Activated CD4-positive, alpha-beta T cell treated with anti-CD3 and anti-CD28 coated beads, Interleukin-2, amount 50 U/mL, for 16 hours (primary cell): ENCODE results near the gene TRIM72.
"Not testable (repeated sequence)": the region's sequence is repeated elsewhere in the genome, so short reads cannot be mapped to it uniquely, and the experiment has no call there.

ENCODE experiments used
- DNase-seq: peaks from one replicate; pipeline ENCODE4 v3.0.0-alpha.2; 2020

The TRIM72 gene

DNA sequence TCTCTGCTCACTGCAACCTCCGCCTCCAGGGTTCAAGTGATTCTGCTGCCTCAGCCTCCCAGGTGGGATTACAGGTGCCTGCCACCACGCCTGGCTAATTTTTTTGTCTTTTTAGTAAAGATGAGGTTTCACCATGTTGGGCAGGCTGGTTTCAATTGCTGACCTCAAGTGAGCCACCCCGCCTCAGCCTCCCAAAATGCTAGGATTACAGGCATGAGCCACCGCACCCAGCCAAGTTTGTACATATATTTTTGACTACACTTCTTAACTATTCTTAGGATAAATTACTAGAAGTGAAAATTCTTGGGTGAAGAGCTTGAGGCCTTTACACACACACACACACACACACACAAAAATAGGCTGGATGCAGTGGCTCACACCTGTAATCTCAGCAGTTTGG is 44.4 kb downstream of the TRIM72 start:
- no peak for DNase-seq

DNA sequence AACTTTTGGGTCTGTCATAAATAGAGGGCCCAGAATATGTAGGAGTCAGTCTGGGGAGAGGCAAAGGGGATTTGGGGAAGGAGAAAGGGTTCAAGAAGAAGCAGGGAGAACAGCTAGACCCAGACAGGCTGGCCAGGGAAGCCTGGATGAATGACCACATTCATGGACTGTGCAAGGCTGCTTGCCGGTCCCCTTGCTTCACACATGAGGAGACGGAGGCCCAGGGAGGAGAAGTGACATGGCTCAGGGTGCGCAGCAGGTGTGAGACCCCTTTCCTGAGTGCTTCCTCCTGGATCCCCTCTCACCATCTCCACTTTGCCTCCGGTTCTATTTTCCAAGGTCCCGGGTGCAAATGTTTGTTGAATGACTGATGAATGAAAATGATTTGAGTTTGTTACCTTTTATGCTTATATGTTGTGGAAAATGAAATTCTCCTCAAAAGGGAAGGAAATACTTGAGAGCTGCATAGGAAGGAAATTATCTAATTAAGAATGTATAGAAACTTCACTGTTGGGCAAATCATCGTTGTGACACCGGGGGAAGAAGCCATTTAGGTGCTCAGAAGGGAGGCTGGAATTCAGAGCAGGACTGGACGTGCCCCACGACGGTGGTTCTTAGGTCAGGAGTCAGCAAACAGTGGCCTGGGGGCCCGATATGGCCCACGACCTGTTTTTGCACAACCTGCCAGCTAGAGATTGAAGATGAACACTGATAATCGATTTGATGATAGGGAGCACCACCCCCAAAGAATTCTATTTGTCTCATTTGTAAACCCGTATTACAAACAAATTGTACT is 46.4 kb downstream of the TRIM72 start:
- no peak for DNase-seq

DNA sequence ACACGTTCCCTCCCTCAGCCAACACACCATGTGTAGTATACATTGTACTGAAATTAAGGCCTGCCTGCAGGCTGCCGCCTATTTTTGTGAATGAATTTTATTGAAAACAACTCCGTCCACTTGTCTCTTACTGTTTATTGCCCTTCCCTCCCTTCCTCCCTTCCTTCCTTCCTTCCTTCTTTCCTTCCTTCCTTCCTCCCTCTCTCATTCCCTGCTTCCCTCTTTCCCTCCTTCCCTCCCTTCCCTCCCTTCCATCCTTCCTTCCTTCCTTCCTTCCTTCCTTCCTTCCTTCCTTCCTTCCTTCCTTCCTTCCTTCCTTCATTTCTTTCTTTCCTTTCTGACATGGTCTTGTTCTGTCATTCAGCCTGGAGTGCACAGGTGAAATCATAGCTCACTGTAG is 48.2 kb downstream of the TRIM72 start:
- DNase-seq, result no peak

DNA sequence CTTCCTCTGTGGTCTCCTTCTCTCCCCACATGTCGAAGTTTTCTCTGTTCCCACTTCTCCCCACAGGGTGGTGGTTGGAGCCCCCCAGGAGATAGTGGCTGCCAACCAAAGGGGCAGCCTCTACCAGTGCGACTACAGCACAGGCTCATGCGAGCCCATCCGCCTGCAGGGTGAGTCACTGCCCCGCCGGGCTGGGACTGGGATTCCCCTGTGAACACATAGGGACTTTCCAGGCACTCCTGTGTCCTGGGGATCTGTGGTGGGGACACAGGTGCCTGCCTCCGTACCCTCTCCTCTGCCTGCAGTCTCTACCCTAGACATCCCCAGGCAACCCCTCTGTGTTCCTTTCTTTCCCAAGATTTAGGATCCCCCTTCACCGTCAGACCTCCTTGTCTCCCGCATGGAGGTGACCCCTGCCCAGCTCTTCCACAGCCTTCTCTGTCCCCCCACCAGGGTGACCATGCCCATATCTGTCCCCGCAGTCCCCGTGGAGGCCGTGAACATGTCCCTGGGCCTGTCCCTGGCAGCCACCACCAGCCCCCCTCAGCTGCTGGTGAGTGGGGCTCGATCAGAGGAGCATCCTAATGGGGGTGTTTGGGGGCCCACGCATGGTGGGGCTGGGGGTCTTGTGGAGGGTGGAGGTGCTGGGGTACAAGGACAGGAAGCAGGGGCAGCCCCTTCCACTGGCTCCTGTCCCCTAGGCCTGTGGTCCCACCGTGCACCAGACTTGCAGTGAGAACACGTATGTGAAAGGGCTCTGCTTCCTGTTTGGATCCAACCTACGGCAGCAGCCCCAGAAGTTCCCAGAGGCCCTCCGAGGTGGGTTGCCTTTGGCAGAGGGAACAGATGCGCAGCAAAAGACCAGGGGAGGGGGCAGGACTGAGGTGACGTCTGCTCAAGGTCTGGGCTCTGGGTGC is 51.7 kb downstream of the TRIM72 start:
- DNase-seq, result peak; percentile 84

DNA sequence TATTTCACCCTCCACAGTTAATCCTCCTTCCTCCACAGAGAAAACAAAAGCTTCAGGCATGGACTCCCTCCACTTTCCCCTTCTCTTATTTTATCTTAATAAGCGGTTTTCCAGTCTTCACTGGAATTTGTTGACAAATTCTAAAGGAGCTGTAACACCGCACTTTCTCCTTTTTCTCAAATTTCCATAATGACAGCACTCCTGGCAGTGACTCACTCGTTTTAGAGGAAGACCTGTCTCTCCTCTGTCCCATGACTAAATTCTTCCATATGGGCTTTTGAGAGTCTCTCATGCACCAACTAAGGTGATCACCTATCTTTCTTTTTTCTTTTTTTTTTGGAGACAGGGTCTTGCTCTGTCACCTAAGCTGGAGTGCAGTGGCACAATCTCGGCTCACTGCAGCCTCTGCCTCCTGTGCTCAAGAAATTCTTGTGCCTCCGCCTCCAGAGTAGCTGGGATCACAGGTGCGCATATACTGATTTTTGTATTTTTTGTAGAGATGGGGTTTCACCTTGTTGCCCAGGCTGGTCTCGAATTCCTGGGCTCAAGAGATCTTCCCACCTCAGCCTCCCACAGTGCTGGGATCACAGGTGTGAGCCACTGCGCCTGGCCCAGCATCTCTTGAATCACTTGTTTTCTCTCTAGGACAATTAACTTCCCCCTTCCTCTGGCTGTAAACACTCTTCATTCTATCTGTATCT is 53.6 kb downstream of the TRIM72 start:
- no peak for DNase-seq

GRCh38 chr16:31268033-31268365 is 54.1 kb downstream of the TRIM72 start:
- DNase-seq, result no peak

GRCh38 chr16:31268891-31269290 is 55.0 kb downstream of the TRIM72 start:
- no peak for DNase-seq

GRCh38 chr16:31269541-31269940 is 55.6 kb downstream of the TRIM72 start:
- no peak for DNase-seq

GRCh38 chr16:31269973-31270372 is 56.1 kb downstream of the TRIM72 start:
- not testable (repeated sequence) for DNase-seq

GRCh38 chr16:31270795-31271194 is 56.9 kb downstream of the TRIM72 start:
- no peak for DNase-seq

DNA sequence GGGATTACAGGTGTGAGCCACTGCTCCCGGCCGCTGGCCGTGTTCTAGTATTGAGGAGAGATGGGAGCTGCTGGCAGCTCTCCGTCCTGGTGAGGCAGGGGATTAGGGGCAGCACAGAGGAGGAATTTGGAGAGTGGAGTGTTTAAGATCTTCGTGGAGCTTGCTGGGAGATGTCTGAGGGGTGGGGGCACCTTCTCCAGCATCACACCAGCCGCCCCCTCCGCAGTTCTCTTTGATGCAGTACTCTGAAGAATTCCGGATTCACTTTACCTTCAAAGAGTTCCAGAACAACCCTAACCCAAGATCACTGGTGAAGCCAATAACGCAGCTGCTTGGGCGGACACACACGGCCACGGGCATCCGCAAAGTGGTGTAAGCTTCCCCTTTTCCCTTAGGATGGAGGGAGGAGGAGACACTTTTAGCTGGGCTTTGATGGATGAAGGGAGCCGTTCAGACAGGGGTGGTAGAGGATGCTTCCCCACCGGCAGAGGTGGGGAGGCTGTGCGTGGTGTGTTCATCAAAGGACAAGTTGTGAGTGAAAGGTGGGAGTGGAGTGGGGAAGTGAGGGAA is 57.8 kb downstream of the TRIM72 start:
- no peak for DNase-seq

GRCh38 chr16:31273187-31273586 is 59.3 kb downstream of the TRIM72 start:
- no peak for DNase-seq

- no peak for DNase-seq
These were observed 59.8 kb downstream of the TRIM72 start for GRCh38 chr16:31273676-31274075.

- DNase-seq, result no peak
These were observed 61.2 kb downstream of the TRIM72 start for GRCh38 chr16:31274831-31275816.

DNA sequence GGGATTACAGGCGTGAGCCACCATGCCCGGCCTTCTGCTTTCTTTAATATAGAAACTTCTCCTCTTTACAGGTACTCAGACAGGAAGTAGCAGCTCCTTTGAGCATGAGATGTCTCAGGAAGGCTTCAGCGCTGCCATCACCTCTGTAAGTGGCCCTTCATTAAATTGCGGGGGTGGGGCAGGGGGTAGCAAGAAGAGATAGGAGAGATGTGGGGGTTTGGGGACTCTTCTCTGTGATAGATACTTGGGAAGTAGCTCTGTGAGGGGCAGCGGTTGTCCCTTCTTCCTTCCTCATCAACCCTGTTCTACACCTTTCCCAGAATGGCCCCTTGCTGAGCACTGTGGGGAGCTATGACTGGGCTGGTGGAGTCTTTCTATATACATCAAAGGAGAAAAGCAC is 62.7 kb downstream of the TRIM72 start:
- no peak for DNase-seq

DNA sequence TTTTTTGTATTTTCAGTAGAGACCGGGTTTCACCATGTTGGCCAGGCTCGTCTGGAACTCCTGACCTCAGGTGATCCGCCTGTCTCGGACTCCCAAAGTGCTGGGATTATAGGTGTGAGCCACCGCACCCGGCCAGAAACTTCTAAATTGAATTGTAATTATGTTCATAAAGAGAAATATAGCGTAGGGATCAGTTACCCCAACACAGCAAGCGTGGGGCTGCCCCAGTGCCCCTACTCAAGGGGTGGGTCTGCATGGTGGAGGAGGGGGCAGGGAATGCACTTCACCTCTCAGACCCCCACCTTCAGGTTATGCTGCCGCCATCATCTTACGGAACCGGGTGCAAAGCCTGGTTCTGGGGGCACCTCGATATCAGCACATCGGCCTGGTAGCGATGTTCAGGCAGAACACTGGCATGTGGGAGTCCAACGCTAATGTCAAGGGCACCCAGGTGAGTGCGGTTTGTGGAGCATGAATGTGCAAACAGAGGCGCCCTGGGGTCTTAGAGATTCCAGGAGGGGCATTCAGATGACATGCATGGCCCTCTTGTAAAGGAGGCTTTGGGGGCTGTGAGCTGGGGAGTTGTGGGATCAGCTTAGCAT is 63.8 kb downstream of the TRIM72 start:
- DNase-seq, result no peak

- DNase-seq, result not testable (repeated sequence)
These were observed 64.9 kb downstream of the TRIM72 start for GRCh38 chr16:31278853-31279252.
